Memory B cell (primary cell): Measurements from ENCODE around the gene KIF26B.
"Not testable (repeated sequence)": the region's sequence is repeated elsewhere in the genome, so short reads cannot be mapped to it uniquely, and the experiment has no call there.

ENCODE experiments used
- ATAC-seq: fragments of 150-1000 bp; cut with Tn5 transposase; 2 replicates; pipeline ENCODE4 v1.10.0; 2021; ENCODE audit warnings: low read depth, mild to moderate bottlenecking, moderate library complexity
- DNase-seq, 2 donors: peaks; one replicate each; pipeline ENCODE4 v3.0.0; 2022; ENCODE audit warnings: low spot score in 2 of 2
- H3K27ac Mint-ChIP-seq: one replicate; pipeline ENCODE4 v1.8.0; 2022; ENCODE audit warnings: mild to moderate bottlenecking, moderate library complexity, mixed read lengths
- H3K27me3 Mint-ChIP-seq: one replicate; pipeline ENCODE4 v1.8.0; 2022; ENCODE audit warnings: mixed read lengths
- H3K36me3 Mint-ChIP-seq: one replicate; pipeline ENCODE4 v1.8.0; 2022; ENCODE audit warnings: mild to moderate bottlenecking, mixed read lengths
- H3K4me1 Mint-ChIP-seq: one replicate; pipeline ENCODE4 v1.8.0; 2022; ENCODE audit warnings: mixed read lengths
- H3K4me3 Mint-ChIP-seq: one replicate; pipeline ENCODE4 v1.8.0; 2022; ENCODE audit warnings: mild to moderate bottlenecking, moderate library complexity, mixed read lengths
- H3K9me3 Mint-ChIP-seq: one replicate; pipeline ENCODE4 v1.8.0; 2022; ENCODE audit warnings: mixed read lengths

KIF26B gene

GRCh38 chr1:245693116-245693793 lies 538.5 kb downstream of the KIF26B start:
- Mint-ChIP-seq H3K27ac (no peak overlapping the region), H3K9me3 (no peaks in the 10 kb centered on the region), H3K4me1 (no peaks in the 10 kb centered on the region), H3K36me3 (peaks cover 3% of the 10 kb centered on the region), H3K4me3 (no peak overlapping the region), H3K27me3 (peaks cover 3% of the 10 kb centered on the region)
- ATAC-seq (no peak), DNase-seq (no peak)

- Mint-ChIP-seq H3K9me3 (no peaks in the 10 kb centered on the region), H3K4me3 (no peak overlapping the region), H3K27me3 (peaks cover 3% of the 10 kb centered on the region), H3K4me1 (peaks cover 6% of the 10 kb centered on the region), H3K36me3 (peaks cover 3% of the 10 kb centered on the region), H3K27ac (peak overlapping the region; percentile 72)
- no peak for DNase-seq
- no peak for ATAC-seq
Measured at GRCh38 chr1:245693941-245694752, 539.4 kb downstream of the KIF26B start.

- Mint-ChIP-seq H3K4me3 (no peak overlapping the region), H3K9me3 (no peaks in the 10 kb centered on the region), H3K27ac (no peak overlapping the region), H3K36me3 (peaks cover 3% of the 10 kb centered on the region), H3K27me3 (no peaks in the 10 kb centered on the region), H3K4me1 (peaks cover 13% of the 10 kb centered on the region)
- ATAC-seq (no peak), DNase-seq (no peak)
Measured at GRCh38 chr1:245694753-245695195, 540.0 kb downstream of the KIF26B start.

GRCh38 chr1:245695211-245695610 lies 540.4 kb downstream of the KIF26B start:
- Mint-ChIP-seq H3K4me3 (no peak overlapping the region), H3K27me3 (no peaks in the 10 kb centered on the region), H3K9me3 (no peaks in the 10 kb centered on the region), H3K4me1 (peaks cover 13% of the 10 kb centered on the region), H3K36me3 (peaks cover 3% of the 10 kb centered on the region), H3K27ac (no peak overlapping the region)
- DNase-seq (no peak), ATAC-seq (no peak)

GRCh38 chr1:245695701-245696100 lies 540.9 kb downstream of the KIF26B start:
- not testable (repeated sequence) for H3K9me3 Mint-ChIP-seq

GRCh38 chr1:245698116-245698515 lies 543.3 kb downstream of the KIF26B start:
- DNase-seq (no peak), ATAC-seq (no peak)
- H3K27me3 Mint-ChIP-seq: no peaks in the 10 kb centered on the region
- H3K4me3 Mint-ChIP-seq: no peak overlapping the region
- peaks cover 13% of the 10 kb centered on the region for H3K4me1 Mint-ChIP-seq
- peak overlapping the region; percentile 90 for H3K27ac Mint-ChIP-seq
- peaks cover 3% of the 10 kb centered on the region for H3K36me3 Mint-ChIP-seq
- no peaks in the 10 kb centered on the region for H3K9me3 Mint-ChIP-seq

More at GRCh38 chr1:245695701-245696100, 540.9 kb downstream of the KIF26B start:
- ATAC-seq, DNase-seq, H3K27me3 Mint-ChIP-seq, H3K27ac Mint-ChIP-seq, H3K4me3 Mint-ChIP-seq, H3K36me3 Mint-ChIP-seq: not testable (repeated sequence)
- peaks cover 13% of the 10 kb centered on the region for H3K4me1 Mint-ChIP-seq

GRCh38 chr1:245698860-245699259 lies 544.1 kb downstream of the KIF26B start:
- Mint-ChIP-seq H3K27ac (peak overlapping the region; percentile 90), H3K4me1 (peaks cover 13% of the 10 kb centered on the region), H3K27me3 (no peaks in the 10 kb centered on the region), H3K9me3 (no peaks in the 10 kb centered on the region), H3K4me3 (peak overlapping the region; percentile 60), H3K36me3 (peaks cover 3% of the 10 kb centered on the region)
- ATAC-seq (peak; percentile 95), DNase-seq (peak; percentile 50 to 61)

GRCh38 chr1:245700631-245701030 lies 545.8 kb downstream of the KIF26B start:
- Mint-ChIP-seq H3K4me3 (no peak overlapping the region), H3K27ac (no peak overlapping the region), H3K9me3 (no peaks in the 10 kb centered on the region), H3K27me3 (no peaks in the 10 kb centered on the region), H3K36me3 (peaks cover 3% of the 10 kb centered on the region), H3K4me1 (peaks cover 13% of the 10 kb centered on the region)
- no peak for ATAC-seq
- no peak for DNase-seq

- no peaks in the 10 kb centered on the region for H3K9me3 Mint-ChIP-seq
- ATAC-seq (no peak), DNase-seq (no peak)
- H3K4me1 Mint-ChIP-seq: peaks cover 13% of the 10 kb centered on the region
- H3K27ac Mint-ChIP-seq: peak overlapping the region; percentile 46
- no peaks in the 10 kb centered on the region for H3K36me3 Mint-ChIP-seq
- H3K27me3 Mint-ChIP-seq: no peaks in the 10 kb centered on the region
- no peak overlapping the region for H3K4me3 Mint-ChIP-seq
Measured at GRCh38 chr1:245701631-245702030, 546.8 kb downstream of the KIF26B start.

- DNase-seq (no peak), ATAC-seq (no peak)
- Mint-ChIP-seq H3K4me1 (peaks cover 13% of the 10 kb centered on the region), H3K27ac (peak overlapping the region; percentile 46), H3K36me3 (no peaks in the 10 kb centered on the region), H3K27me3 (peaks cover under 1% of the 10 kb centered on the region), H3K4me3 (no peak overlapping the region), H3K9me3 (no peaks in the 10 kb centered on the region)
Measured at GRCh38 chr1:245702346-245702745, 547.6 kb downstream of the KIF26B start.

- H3K36me3 Mint-ChIP-seq: no peaks in the 10 kb centered on the region
- no peak overlapping the region for H3K4me3 Mint-ChIP-seq
- DNase-seq: no peak
- ATAC-seq: no peak
- H3K9me3 Mint-ChIP-seq: no peaks in the 10 kb centered on the region
- H3K27me3 Mint-ChIP-seq: peaks cover 1% of the 10 kb centered on the region
- H3K4me1 Mint-ChIP-seq: peaks cover 5% of the 10 kb centered on the region
- H3K27ac Mint-ChIP-seq: no peak overlapping the region
Measured at GRCh38 chr1:245704341-245704740, 549.6 kb downstream of the KIF26B start.

- ATAC-seq (no peak), DNase-seq (no peak)
- Mint-ChIP-seq H3K4me1 (peaks cover under 1% of the 10 kb centered on the region), H3K27me3 (peaks cover 1% of the 10 kb centered on the region), H3K27ac (peak overlapping the region; percentile 28), H3K9me3 (no peaks in the 10 kb centered on the region), H3K4me3 (no peak overlapping the region), H3K36me3 (no peaks in the 10 kb centered on the region)
Measured at GRCh38 chr1:245704765-245705164, 550.0 kb downstream of the KIF26B start.

- H3K4me3 Mint-ChIP-seq: no peak overlapping the region
- no peak for ATAC-seq
- H3K4me1 Mint-ChIP-seq: peaks cover 7% of the 10 kb centered on the region
- H3K27me3 Mint-ChIP-seq: peaks cover 8% of the 10 kb centered on the region
- no peak for DNase-seq
- no peaks in the 10 kb centered on the region for H3K9me3 Mint-ChIP-seq
- no peak overlapping the region for H3K27ac Mint-ChIP-seq
- H3K36me3 Mint-ChIP-seq: no peaks in the 10 kb centered on the region
Measured at GRCh38 chr1:245707941-245708340, 553.2 kb downstream of the KIF26B start.
